ENCODE data around the gene OTOS.

The OTOS gene

GRCh38 chr2:240151477-240152031 lies 11.1 kb upstream of the OTOS start:
- no peak for DNase-seq (ENCODE audit: low spot score)

- DNase-seq (ENCODE audit: low spot score): peak; percentile 22
Measured at GRCh38 chr2:240149943-240150784, 9.7 kb upstream of the OTOS start.

GRCh38 chr2:240147911-240148587 lies 7.6 kb upstream of the OTOS start:
- no peak for DNase-seq (ENCODE audit: low spot score)

GRCh38 chr2:240147382-240147781 lies 6.9 kb upstream of the OTOS start:
- DNase-seq (ENCODE audit: low spot score): no peak

- no peak for DNase-seq (ENCODE audit: low spot score)
Measured at GRCh38 chr2:240146627-240147278, 6.3 kb upstream of the OTOS start.

GRCh38 chr2:240146141-240146561 lies 5.7 kb upstream of the OTOS start:
- no peak for DNase-seq (ENCODE audit: low spot score)

GRCh38 chr2:240145461-240145860 lies 5.0 kb upstream of the OTOS start:
- no peak for DNase-seq (ENCODE audit: low spot score)

GRCh38 chr2:240144649-240145261 lies 4.3 kb upstream of the OTOS start:
- no peak for DNase-seq (ENCODE audit: low spot score)

- peak; percentile 35 for DNase-seq (ENCODE audit: low spot score)
Measured at GRCh38 chr2:240143801-240144648, 3.6 kb upstream of the OTOS start.

- no peak for DNase-seq (ENCODE audit: low spot score)
Measured at GRCh38 chr2:240143276-240143675, 2.8 kb upstream of the OTOS start.

- DNase-seq (ENCODE audit: low spot score): no peak
Measured at GRCh38 chr2:240142859-240143258, 2.4 kb upstream of the OTOS start.

- DNase-seq (ENCODE audit: low spot score): no peak
Measured at GRCh38 chr2:240142256-240142775, 1.9 kb upstream of the OTOS start.

- no peak for DNase-seq (ENCODE audit: low spot score)
Measured at GRCh38 chr2:240141736-240142135, 1.3 kb upstream of the OTOS start.

- DNase-seq (ENCODE audit: low spot score): no peak
Measured at GRCh38 chr2:240140920-240141319, 462 bp upstream of the OTOS start.

GRCh38 chr2:240139666-240140393 lies 628 bp downstream of the OTOS start:
- DNase-seq (ENCODE audit: low spot score): no peak

GRCh38 chr2:240139011-240139441 lies 1.4 kb downstream of the OTOS start:
- DNase-seq (ENCODE audit: low spot score): no peak

- DNase-seq (ENCODE audit: low spot score): no peak
Measured at GRCh38 chr2:240138254-240138984, 2.0 kb downstream of the OTOS start.

- DNase-seq (ENCODE audit: low spot score): no peak
Measured at GRCh38 chr2:240137596-240138253, 2.7 kb downstream of the OTOS start.
